ENCODE data around the gene CASP9.

- no peak for TF ChIP-seq CTCF (IDR thresholded peaks at IDR 0.05)
- TF ChIP-seq POLR2A (IDR thresholded peaks at IDR 0.05) = no peak
These were observed 55.9 kb downstream of the CASP9 start for GRCh38 chr1:15468145-15468544.

Measured in lower leg skin (tissue), 3 donors.